Keratinocyte (primary cell): ENCODE data around the gene SLC16A9. TPM values are rescaled to one million over a fixed set of nuclear protein-coding genes. Genes with fewer than 3 reads are reported as not detected.

Experiments
- DNase-seq: peaks from one replicate; pipeline ENCODE4 v3.0.0-alpha.2; 2011; ENCODE audit warnings: low read depth, missing footprints, low spot score
- FAIRE-seq: peaks from 2 replicates; lab custom pipeline; 2011; peaks lifted over from hg19 to GRCh38; lab: Jason Lieb, UNC
- H2AFZ ChIP-seq: 2 replicates; pipeline ENCODE4 v1.6.0; 2012; ENCODE audit warnings: low read length, control low read depth, inconsistent platforms; ENCODE audit not compliant: control insufficient read depth
- H3K27ac ChIP-seq: 2 replicates; pipeline ENCODE4 v1.5.1; 2011; ENCODE audit warnings: low read length; ENCODE audit not compliant: control insufficient read depth, insufficient read depth
- H3K27me3 ChIP-seq: 3 replicates; pipeline ENCODE4 v1.6.0; 2011; ENCODE audit warnings: low read length; ENCODE audit not compliant: control insufficient read depth, insufficient read depth; ENCODE audit errors: extremely low read depth
- H3K36me3 ChIP-seq, 2 experiments: 2 replicates in 1 of 2; 3 replicates in 1 of 2; pipeline ENCODE4 v1.5.1; 2011; ENCODE audit warnings: low read length in 2 of 2, mild to moderate bottlenecking in 1 of 2; ENCODE audit not compliant: control insufficient read depth in 2 of 2, insufficient read depth in 2 of 2; ENCODE audit errors: extremely low read depth in 1 of 2
- H3K4me1 ChIP-seq: 3 replicates; pipeline ENCODE4 v1.5.1; 2011; ENCODE audit warnings: low read length; ENCODE audit not compliant: control insufficient read depth, insufficient read depth; ENCODE audit errors: extremely low read depth
- H3K4me2 ChIP-seq: 3 replicates; pipeline ENCODE4 v1.6.0; 2011; ENCODE audit warnings: low read depth, low read length; ENCODE audit not compliant: control insufficient read depth, insufficient read depth; ENCODE audit errors: extremely low read depth
- H3K4me3 ChIP-seq, 3 experiments: fragments of 200-600 bp in 1 of 3; sonication (generic) in 1 of 3; 2 replicates in 2 of 3; 3 replicates in 1 of 3; pipeline ENCODE4 v1.5.1; 2011 to 2016; ENCODE audit warnings: low read length in 3 of 3, mild to moderate bottlenecking in 3 of 3, control low read depth in 2 of 3, inconsistent platforms in 1 of 3, low read depth in 1 of 3, mixed read lengths in 1 of 3, mixed run types in 1 of 3, moderate library complexity in 1 of 3; ENCODE audit not compliant: control insufficient read depth in 2 of 3, insufficient read depth in 2 of 3; ENCODE audit errors: extremely low read depth in 1 of 3
- H3K79me2 ChIP-seq: 2 replicates; pipeline ENCODE4 v1.6.0; 2012; ENCODE audit warnings: low read length; ENCODE audit not compliant: control insufficient read depth, insufficient read depth
- H3K9ac ChIP-seq: 3 replicates; pipeline ENCODE4 v1.6.0; 2011; ENCODE audit warnings: low read length; ENCODE audit not compliant: control insufficient read depth, insufficient read depth; ENCODE audit errors: extremely low read depth
- H3K9me1 ChIP-seq: 3 replicates; pipeline ENCODE4 v1.6.0; 2011; ENCODE audit warnings: low read length; ENCODE audit not compliant: control insufficient read depth, insufficient read depth; ENCODE audit errors: extremely low read depth
- H3K9me3 ChIP-seq: 2 replicates; pipeline ENCODE4 v1.5.1; 2012; ENCODE audit warnings: low read depth, low read length; ENCODE audit not compliant: control insufficient read depth
- H4K20me1 ChIP-seq: 3 replicates; pipeline ENCODE4 v1.6.0; 2011; ENCODE audit warnings: low read length; ENCODE audit not compliant: control insufficient read depth, insufficient read depth; ENCODE audit errors: extremely low read depth
- CTCF ChIP-seq, 3 experiments: IDR thresholded peaks in 1 of 3; conservative IDR thresholded peaks in 1 of 3; optimal IDR thresholded peaks in 1 of 3; 2 replicates in 2 of 3; 3 replicates in 1 of 3; pipeline versions ENCODE3 to v1.5.1; 2011; ENCODE audit warnings: low read length in 3 of 3, mild to moderate bottlenecking in 3 of 3, moderate library complexity in 2 of 3, control low read depth in 1 of 3, inconsistent platforms in 1 of 3; ENCODE audit not compliant: insufficient read depth in 2 of 3; ENCODE audit errors: extremely low read depth in 1 of 3
- EZH2 ChIP-seq: IDR thresholded peaks from one replicate; pipeline ENCODE4 v1.6.1; 2012; ENCODE audit warnings: inconsistent platforms, mild to moderate bottlenecking, low read length, moderate library complexity
- dilution Hi-C: fragments of 300-500 bp; cut with MboI; formaldehyde crosslinking; loops from one replicate; pipeline ENCODE4 v1.7.0; 2020; ENCODE audit warnings: low sequenced_read_pairs; ENCODE audit not compliant: extremely low pct_ligation_motif_present
- polyA plus RNA-seq, 5 experiments: library from polyadenylated mRNA; depleted of rRNA in 3 of 5; stranded (reverse) in 3 of 5; stranded (forward) in 1 of 5; unstranded in 1 of 5; fragments of >200 nt; gene quantifications; 1 replicate in 1 of 5; 2 replicates in 3 of 5; 3 replicates in 1 of 5; pipeline versions ENCODE4 v1.2.1 to v1.2.3, GENCODE V29; 2011 to 2012; ENCODE audit warnings: missing spikeins in 2 of 5, low read depth in 1 of 5, low replicate concordance in 1 of 5

SLC16A9 gene
- polyA plus RNA-seq, 1 donor (not counting 4 experiments of a cell fraction or from before 2014, with no cell fraction given): 4.5 TPM

GRCh38 chr10:59674215-59674836, 35.3 kb downstream of the SLC16A9 start:
- peak; percentile 85 for FAIRE-seq
- Histone ChIP-seq H3K4me1 (peaks cover 23% of the 10 kb centered on the region), H3K9ac (no peak overlapping the region), H4K20me1 (no peaks in the 10 kb centered on the region), H3K36me3 (no peaks in the 10 kb centered on the region), H3K79me2 (no peaks in the 10 kb centered on the region), H3K9me1 (no peaks in the 10 kb centered on the region), H3K27me3 (no peaks in the 10 kb centered on the region), H3K4me2 (peak overlapping the region; percentile 9), H3K9me3 (no peaks in the 10 kb centered on the region), H3K27ac (peak overlapping the region; percentile 2), H3K4me3 (no peak overlapping the region), H2AFZ (peak overlapping the region; percentile 10)
- TF ChIP-seq CTCF (optimal IDR thresholded peaks at IDR 0.05 in 1 of 3, IDR thresholded peaks at IDR 0.05 in 1 of 3, conservative IDR thresholded peaks at IDR 0.05 in 1 of 3; ENCODE audit: extremely low read depth in 1 of 3, insufficient read depth in 2 of 3, low read length in 3 of 3) (no peak), EZH2 (no peak)
- peak; percentile 55 for DNase-seq
- dilution Hi-C loops: no loop called here

- TF ChIP-seq CTCF (optimal IDR thresholded peaks at IDR 0.05 in 1 of 3, IDR thresholded peaks at IDR 0.05 in 1 of 3, conservative IDR thresholded peaks at IDR 0.05 in 1 of 3; ENCODE audit: extremely low read depth in 1 of 3, insufficient read depth in 2 of 3, low read length in 3 of 3) (no peak), EZH2 (no peak)
- Histone ChIP-seq H3K9me1 (no peaks in the 10 kb centered on the region), H3K27me3 (no peaks in the 10 kb centered on the region), H3K4me1 (peaks cover 11% of the 10 kb centered on the region), H3K9ac (no peak overlapping the region), H3K79me2 (no peaks in the 10 kb centered on the region), H3K27ac (no peak overlapping the region), H3K4me2 (no peak overlapping the region), H3K36me3 (no peaks in the 10 kb centered on the region), H4K20me1 (no peaks in the 10 kb centered on the region), H3K4me3 (no peak overlapping the region), H3K9me3 (no peaks in the 10 kb centered on the region), H2AFZ (no peak overlapping the region)
- dilution Hi-C loops: no loop called here
- no peak for DNase-seq
- FAIRE-seq: no peak
These were observed 37.3 kb downstream of the SLC16A9 start for GRCh38 chr10:59672150-59672875.
